HCT116 (cell line): Measurements from ENCODE around the gene IQGAP3. TPM values are rescaled to one million over a fixed set of nuclear protein-coding genes. Genes with fewer than 3 reads are reported as not detected.

Experiments used
- ATAC-seq: fragments of 200-7000 bp; cut with Tn5 transposase; 2 replicates; pipeline ENCODE4 v1.9.1; 2020; ENCODE audit warnings: mild to moderate bottlenecking, moderate library complexity
- BruUV-seq: library from RNA; stranded (reverse); fragments of 400-500 nt; replicated peaks from 2 replicates; lab custom pipeline; 2021; lab: Mats Ljungman, UMichigan
- CTCF ChIA-PET: fragments of 300-600 bp; sonication (Branson Sonifier 250); formaldehyde crosslinking; loops from one replicate; lab custom pipeline; 2021; ENCODE audit warnings: antibody characterized with exemption; lab: Charles Lee
- POLR2A ChIA-PET: fragments of 300-600, 350-600 bp; sonication (Branson Sonifier 250); formaldehyde crosslinking; loops from one replicate; lab custom pipeline; 2021; ENCODE audit warnings: antibody characterized with exemption; lab: Charles Lee
- RAD21 ChIA-PET, 2 experiments: fragments of 300-600 bp; sonication (Branson Sonifier 250); formaldehyde crosslinking; loops; one replicate each; lab custom pipeline; 2023; ENCODE audit warnings: low total read pairs in 2 of 2; ENCODE audit not compliant: uncharacterized antibody in 2 of 2, unreplicated experiment in 2 of 2, low non-redundant PET in 1 of 2; lab: Charles Lee
- DNase-seq: peaks from one replicate; pipeline ENCODE4 v3.0.0-alpha.2; 2010; ENCODE audit warnings: low read depth, low spot score
- H2AFZ ChIP-seq: fragments of 200-600 bp; shearing (Covaris generic), sonication (generic); 2 replicates; pipeline ENCODE4 v1.6.1; 2017; ENCODE audit warnings: low read depth, mixed run types, mixed read lengths, antibody characterized with exemption, low read length; ENCODE audit not compliant: poor library complexity, severe bottlenecking
- H3K27ac ChIP-seq: 2 replicates; pipeline ENCODE4 v1.5.1; 2012; ENCODE audit warnings: low read depth, low read length
- H3K27me3 ChIP-seq: fragments of 200-600 bp; sonication (generic); 2 replicates; pipeline ENCODE4 v1.6.1; 2016; ENCODE audit warnings: mixed run types, low read length, mixed read lengths; ENCODE audit not compliant: insufficient read depth
- H3K36me3 ChIP-seq, 2 experiments: fragments of 200-500 bp in 1 of 2; fragments of 200-600 bp in 1 of 2; sonication (Bioruptor generic) in 1 of 2; sonication (generic) in 1 of 2; 2 replicates each; pipeline versions ENCODE4 v1.5.1 to v1.6.1; 2014 to 2016; ENCODE audit warnings: low read length in 2 of 2, inconsistent platforms in 1 of 2, mixed read lengths in 1 of 2, mixed run types in 1 of 2; ENCODE audit not compliant: insufficient read depth in 2 of 2, control insufficient read depth in 1 of 2
- H3K4me1 ChIP-seq, 2 experiments: fragments of 200-600 bp in 1 of 2; sonication (generic) in 1 of 2; 2 replicates each; pipeline versions ENCODE4 v1.5.1 to v1.6.1; 2012 to 2017; ENCODE audit warnings: low read length in 2 of 2, inconsistent platforms in 1 of 2, mild to moderate bottlenecking in 1 of 2, mixed read lengths in 1 of 2, mixed run types in 1 of 2, moderate library complexity in 1 of 2; ENCODE audit not compliant: insufficient read depth in 2 of 2, control insufficient read depth in 1 of 2
- H3K4me2 ChIP-seq: fragments of 200-600 bp; sonication (generic); 2 replicates; pipeline ENCODE4 v1.6.1; 2017; ENCODE audit warnings: mixed run types, low read length, mixed read lengths
- H3K4me3 ChIP-seq, 2 experiments: fragments of 200-600 bp in 1 of 2; sonication (generic) in 1 of 2; replicated peaks in 1 of 2; 2 replicates each; pipeline ENCODE4 v1.5.1; 2011 to 2016; ENCODE audit warnings: low read length in 2 of 2, control low read depth in 1 of 2, low read depth in 1 of 2, mild to moderate bottlenecking in 1 of 2, mixed read lengths in 1 of 2, mixed run types in 1 of 2
- H3K79me2 ChIP-seq: fragments of 200-600 bp; sonication (generic); 2 replicates; pipeline ENCODE4 v1.6.1; 2017; ENCODE audit warnings: mild to moderate bottlenecking, mixed run types, low read length, moderate library complexity, mixed read lengths; ENCODE audit not compliant: insufficient read depth
- H3K9ac ChIP-seq: fragments of 200-600 bp; sonication (generic); 2 replicates; pipeline ENCODE4 v1.6.1; 2016; ENCODE audit warnings: low read length, mixed read lengths
- H3K9me2 ChIP-seq: fragments of 200-600 bp; sonication (generic), shearing (Covaris generic); 2 replicates; pipeline ENCODE4 v1.6.1; 2017; ENCODE audit warnings: mixed run types, mild to moderate bottlenecking, moderate library complexity; ENCODE audit not compliant: insufficient read depth
- H3K9me3 ChIP-seq, 2 experiments: fragments of 200-500 bp in 1 of 2; fragments of 200-600 bp in 1 of 2; sonication (Bioruptor generic) in 1 of 2; sonication (generic) in 1 of 2; 2 replicates each; pipeline ENCODE4 v1.6.1; 2014 to 2017; ENCODE audit warnings: low read length in 2 of 2, mixed read lengths in 2 of 2, inconsistent platforms in 1 of 2, low read depth in 1 of 2, mild to moderate bottlenecking in 1 of 2, mixed run types in 1 of 2, moderate library complexity in 1 of 2; ENCODE audit not compliant: control insufficient read depth in 1 of 2, insufficient read depth in 1 of 2
- H4K20me1 ChIP-seq: fragments of 200-600 bp; sonication (generic), shearing (Covaris generic); 2 replicates; pipeline ENCODE4 v1.6.1; 2017; ENCODE audit warnings: mixed run types, mild to moderate bottlenecking, moderate library complexity; ENCODE audit not compliant: insufficient read depth
- CBX3 ChIP-seq: IDR thresholded peaks from 2 replicates; pipeline ENCODE4 v1.6.1; 2012; ENCODE audit warnings: low read depth
- CEBPB ChIP-seq: IDR thresholded peaks from 2 replicates; pipeline ENCODE4 v1.6.1; 2012; ENCODE audit warnings: low read depth
- EGR1 ChIP-seq: IDR thresholded peaks from 2 replicates; pipeline ENCODE4 v1.6.1; 2012; ENCODE audit warnings: low read depth
- ELF1 ChIP-seq: IDR thresholded peaks from 2 replicates; pipeline ENCODE4 v1.6.1; 2012; ENCODE audit warnings: low read depth, borderline replicate concordance
- EZH2 ChIP-seq: fragments of 200-600 bp; sonication (generic); IDR thresholded peaks from 2 replicates; pipeline ENCODE4 v1.6.1; 2017; ENCODE audit warnings: antibody characterized with exemption, mixed run types
- EZH2phosphoT487 ChIP-seq: fragments of 200-600 bp; IDR thresholded peaks from 2 replicates; pipeline ENCODE4 v1.6.1; 2018; ENCODE audit warnings: antibody characterized with exemption, borderline replicate concordance
- FOSL1 ChIP-seq: IDR thresholded peaks from 2 replicates; pipeline ENCODE4 v1.6.1; 2012; ENCODE audit warnings: low read depth
- MAX ChIP-seq: IDR thresholded peaks from 2 replicates; pipeline ENCODE4 v1.6.1; 2012
- POLR2A ChIP-seq: IDR thresholded peaks from 2 replicates; pipeline ENCODE4 v1.7.0; 2011; ENCODE audit warnings: borderline replicate concordance; ENCODE audit not compliant: insufficient read depth, insufficient read length; ENCODE audit errors: extremely low read depth
- POLR2AphosphoS5 ChIP-seq: IDR thresholded peaks from 2 replicates; pipeline ENCODE4 v1.6.1; 2011; ENCODE audit warnings: mild to moderate bottlenecking, low read depth, low read length, moderate library complexity
- RAD21 ChIP-seq: IDR thresholded peaks from 2 replicates; pipeline ENCODE4 v1.6.1; 2012; ENCODE audit warnings: low read depth, mild to moderate bottlenecking
- REST ChIP-seq: IDR thresholded peaks from 2 replicates; pipeline ENCODE4 v1.6.1; 2012; ENCODE audit warnings: low read depth
- SIN3A ChIP-seq: IDR thresholded peaks from 2 replicates; pipeline ENCODE4 v1.6.1; 2012; ENCODE audit warnings: low read depth
- SP1 ChIP-seq: IDR thresholded peaks from 2 replicates; pipeline ENCODE4 v1.6.1; 2012; ENCODE audit warnings: low read depth
- SRF ChIP-seq: IDR thresholded peaks from 2 replicates; pipeline ENCODE4 v1.6.1; 2012; ENCODE audit warnings: low read depth
- TCF7L2 ChIP-seq: IDR thresholded peaks from 2 replicates; pipeline ENCODE4 v1.7.0; 2011; ENCODE audit warnings: borderline replicate concordance, inconsistent platforms; ENCODE audit not compliant: insufficient read depth, insufficient read length; ENCODE audit errors: extremely low read depth
- ZBTB33 ChIP-seq: IDR thresholded peaks from 2 replicates; pipeline ENCODE4 v1.6.1; 2011; ENCODE audit warnings: mild to moderate bottlenecking, low read length, moderate library complexity; ENCODE audit not compliant: insufficient replicate concordance; ENCODE audit errors: extremely low read depth
- ZFX ChIP-seq: fragments of 450-650 bp; IDR thresholded peaks from 2 replicates; pipeline ENCODE4 v1.6.1; 2017
- ZNF274 ChIP-seq: fragments of 200-500 bp; sonication (Bioruptor generic); IDR thresholded peaks from 2 replicates; pipeline ENCODE4 v1.6.1; 2014; ENCODE audit warnings: mild to moderate bottlenecking, low read depth, low read length, inconsistent platforms
- intact Hi-C: fragments of 100-400 bp; cut with micrococcal nuclease; formaldehyde crosslinking; loops from 2 replicates; pipeline ENCODE4 v1.10.0; 2022
- total RNA-seq: library from RNA; stranded (reverse); gene quantifications from one replicate; pipeline ENCODE4 v1.2.1, GENCODE V29; 2021; ENCODE audit not compliant: unreplicated experiment

IQGAP3 gene
- total RNA-seq, 1 experiment from 2014 or later: 38.8 TPM

GRCh38 chr1:156492591-156493080 lies 79.7 kb downstream of the IQGAP3 start:
- TF ChIP-seq EZH2phosphoT487 (no peak), ZBTB33 (no peak), SRF (no peak), FOSL1 (no peak), CEBPB (no peak), MAX (no peak), POLR2AphosphoS5 (no peak), ELF1 (no peak), REST (no peak), SP1 (no peak), ZNF274 (no peak), ZFX (no peak), EZH2 (no peak), EGR1 (no peak), CBX3 (no peak), TCF7L2 (no peak), POLR2A (no peak), SIN3A (no peak), RAD21 (no peak)
- POLR2A ChIA-PET: interaction anchor here (1.2 kb wide), 1 partner anchor 9 kb away, joined by 4 read pairs; no protein-coding TSS in a partner anchor
- Histone ChIP-seq H3K9me2 (no peaks in the 10 kb centered on the region), H3K36me3 (no peaks in the 10 kb centered on the region), H2AFZ (no peak overlapping the region), H3K79me2 (peaks cover 100% of the 10 kb centered on the region), H3K9me3 (no peaks in the 10 kb centered on the region), H3K27ac (no peak overlapping the region), H3K9ac (no peak overlapping the region), H3K4me1 (peaks cover 48 to 81% of the 10 kb centered on the region in 2 experiments), H3K4me2 (no peak overlapping the region), H3K27me3 (no peaks in the 10 kb centered on the region), H4K20me1 (no peaks in the 10 kb centered on the region; the same call in 1 of the 2 replicates), H3K4me3 (no peak overlapping the region)
- CTCF ChIA-PET: interaction anchor here (1.0 kb wide), 1 partner anchor 12 kb away, joined by 3 read pairs; no protein-coding TSS in a partner anchor
- RAD21 ChIA-PET: interaction anchor here in 1 of 2 experiments (0.6 kb wide), 2 partner anchors 8 to 12 kb away, joined by 3 to 5 read pairs; no protein-coding TSS in a partner anchor
- no peak for ATAC-seq
- BruUV-seq: no TSS peak
- intact Hi-C loops: no loop called here
- no peak for DNase-seq
